SJSA1 (cell line): ENCODE results near the gene CCDC88A. TPM values are rescaled to one million over a fixed set of nuclear protein-coding genes. Genes with fewer than 3 reads are reported as not detected.

ENCODE experiments used
- DNase-seq, 2 experiments: peaks; one replicate each; pipeline ENCODE4 v3.0.0-alpha.2; 2015 to 2020; ENCODE audit warnings: low spot score in 2 of 2, low read depth in 1 of 2
- H3K27ac ChIP-seq: fragments of 250-450 bp; sonication (Bioruptor Pico); 2 replicates; pipeline ENCODE4 v1.5.1; 2020; ENCODE audit warnings: mild to moderate bottlenecking, moderate library complexity
- H3K27me3 ChIP-seq: fragments of 250-450 bp; sonication (Bioruptor Pico); replicated peaks from 2 replicates; pipeline ENCODE4 v1.5.1; 2020; ENCODE audit warnings: mild to moderate bottlenecking, moderate library complexity
- H3K36me3 ChIP-seq: fragments of 250-450 bp; sonication (Bioruptor Pico); 2 replicates; pipeline ENCODE4 v1.5.1; 2020; ENCODE audit warnings: mild to moderate bottlenecking
- H3K4me1 ChIP-seq: fragments of 250-450 bp; sonication (Bioruptor Pico); replicated peaks from 2 replicates; pipeline ENCODE4 v1.6.1; 2021; ENCODE audit warnings: mild to moderate bottlenecking
- H3K4me3 ChIP-seq: fragments of 250-450 bp; sonication (Bioruptor Pico); 2 replicates; pipeline ENCODE4 v1.5.1; 2020; ENCODE audit warnings: mild to moderate bottlenecking
- H3K9me3 ChIP-seq: fragments of 250-450 bp; sonication (Bioruptor Pico); replicated peaks from 2 replicates; pipeline ENCODE4 v1.5.1; 2020; ENCODE audit warnings: mild to moderate bottlenecking
- total RNA-seq: library from RNA; depleted of rRNA; stranded (reverse); fragments of >200 nt; shearing (Covaris generic); gene quantifications from 2 replicates; pipeline ENCODE4 v1.2.3, GENCODE V29; 2014

CCDC88A gene
- total RNA-seq, 1 experiment from 2014 or later, result 73.5 TPM

GRCh38 chr2:55418072-55418471 is 1.6 kb downstream of the CCDC88A start:
- DNase-seq, result peak in 1 of 2 experiments; percentile 14
- H3K27me3 ChIP-seq, result no peaks in the 10 kb centered on the region
- no peaks in the 10 kb centered on the region; the same call in 1 of the 2 replicates for H3K4me1 ChIP-seq
- H3K4me3 ChIP-seq, result peak overlapping the region; percentile 65
- H3K36me3 ChIP-seq, result peaks cover 9% of the 10 kb centered on the region
- no peak overlapping the region for H3K27ac ChIP-seq
- no peaks in the 10 kb centered on the region for H3K9me3 ChIP-seq

DNA sequence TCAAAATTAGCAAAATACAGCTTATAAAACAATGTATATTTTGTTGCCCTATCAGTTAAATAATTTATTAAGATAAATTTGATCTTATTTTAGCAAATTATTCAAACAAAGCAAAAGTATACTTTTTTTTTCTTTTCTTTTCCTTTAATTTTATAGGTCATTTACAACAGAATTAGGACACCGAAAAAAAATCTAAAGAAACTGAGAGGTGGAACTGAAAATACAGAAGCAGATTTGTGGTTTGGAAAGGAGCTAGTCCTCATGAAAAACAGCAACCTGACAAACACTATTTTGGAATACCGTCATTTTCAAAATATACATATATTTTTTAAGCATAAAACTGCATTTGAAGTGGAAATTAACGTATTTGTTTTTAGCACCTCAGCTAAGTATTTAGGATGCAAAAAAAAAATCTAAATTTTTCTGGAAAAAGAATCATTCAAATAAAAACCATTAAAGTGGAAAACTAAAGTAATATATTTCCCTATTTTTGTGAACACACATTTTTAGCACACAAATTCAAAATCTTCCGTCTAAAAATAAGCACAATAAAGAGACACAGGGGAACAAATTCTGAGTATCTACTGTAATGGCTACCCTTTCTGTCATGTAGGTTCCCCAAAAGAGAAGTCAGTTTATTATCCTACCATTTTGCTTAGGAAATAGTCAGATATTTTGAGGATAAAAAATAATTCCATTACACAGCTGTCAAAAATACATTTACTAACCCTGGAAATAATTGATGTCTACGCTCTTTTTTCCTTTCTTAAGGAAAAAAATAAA is 2.7 kb downstream of the CCDC88A start:
- Histone ChIP-seq H3K27ac (no peak overlapping the region), H3K4me1 (no peaks in the 10 kb centered on the region), H3K9me3 (no peaks in the 10 kb centered on the region), H3K27me3 (no peaks in the 10 kb centered on the region), H3K4me3 (no peak overlapping the region), H3K36me3 (peaks cover 20% of the 10 kb centered on the region)
- DNase-seq, result no peak

GRCh38 chr2:55415300-55415699 is 4.4 kb downstream of the CCDC88A start:
- no peak overlapping the region for H3K4me3 ChIP-seq
- DNase-seq, result no peak
- H3K36me3 ChIP-seq, result peaks cover 32% of the 10 kb centered on the region
- no peaks in the 10 kb centered on the region for H3K9me3 ChIP-seq
- no peaks in the 10 kb centered on the region for H3K4me1 ChIP-seq
- H3K27ac ChIP-seq, result no peak overlapping the region
- no peaks in the 10 kb centered on the region for H3K27me3 ChIP-seq

DNA sequence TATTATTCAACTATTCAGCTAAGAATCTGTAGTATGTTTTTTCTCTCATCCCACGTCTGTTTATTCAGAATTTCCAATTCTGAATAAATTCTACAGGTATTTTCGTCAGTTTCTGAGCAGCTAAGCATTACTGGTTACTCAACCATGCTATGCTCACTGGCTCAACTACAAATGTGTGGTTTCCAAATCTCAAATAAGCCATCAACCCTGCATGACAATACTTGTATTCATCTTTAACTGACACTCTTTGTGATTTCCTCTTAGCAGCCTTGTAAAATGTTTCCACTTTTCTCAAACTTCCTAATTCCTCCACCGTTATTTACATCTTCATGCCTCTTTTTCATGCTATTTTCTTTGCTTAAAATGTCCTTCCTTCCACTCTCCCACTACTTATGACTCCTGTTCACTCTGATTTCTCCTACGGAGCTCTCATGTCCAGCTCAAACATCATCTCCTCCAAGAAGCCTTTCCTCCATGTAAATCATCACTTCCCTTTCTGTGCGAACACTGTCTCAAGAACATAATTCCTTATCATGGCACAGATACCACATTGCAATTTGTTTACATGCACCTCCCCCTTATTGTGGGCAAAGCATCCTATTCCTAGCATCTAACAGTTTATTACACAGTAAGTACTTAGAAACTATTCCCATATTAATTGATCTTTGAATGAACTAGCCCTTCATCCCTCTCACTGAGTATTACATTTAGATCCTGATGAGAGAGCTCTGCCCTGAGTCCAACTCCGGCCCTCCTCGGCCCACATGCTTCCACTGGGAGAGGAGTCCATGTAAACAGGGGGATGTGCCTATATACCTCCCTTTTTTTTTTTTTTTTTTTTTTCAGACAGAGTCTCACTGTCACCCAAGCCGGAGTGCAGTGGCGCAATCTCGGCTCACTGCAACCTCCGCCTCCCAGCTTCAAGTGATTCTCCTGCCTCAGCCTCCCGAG is 10.5 kb downstream of the CCDC88A start:
- Histone ChIP-seq H3K4me3 (no peak overlapping the region), H3K36me3 (peaks cover 56% of the 10 kb centered on the region), H3K27ac (peak overlapping the region; percentile 25; the same call in 1 of the 2 replicates), H3K27me3 (no peaks in the 10 kb centered on the region), H3K4me1 (peaks cover 11% of the 10 kb centered on the region), H3K9me3 (no peaks in the 10 kb centered on the region)
- DNase-seq, result no peak

GRCh38 chr2:55408098-55408882 is 11.4 kb downstream of the CCDC88A start:
- peaks cover 61% of the 10 kb centered on the region for H3K36me3 ChIP-seq
- no peaks in the 10 kb centered on the region for H3K27me3 ChIP-seq
- peak overlapping the region; percentile 25; the same call in 1 of the 2 replicates for H3K27ac ChIP-seq
- H3K9me3 ChIP-seq, result no peaks in the 10 kb centered on the region
- H3K4me3 ChIP-seq, result no peak overlapping the region
- H3K4me1 ChIP-seq, result peaks cover 11% of the 10 kb centered on the region
- peak in 1 of 2 experiments; percentile 20 for DNase-seq

GRCh38 chr2:55405116-55405515 is 14.5 kb downstream of the CCDC88A start:
- peaks cover 11% of the 10 kb centered on the region for H3K4me1 ChIP-seq
- peaks cover 40% of the 10 kb centered on the region for H3K36me3 ChIP-seq
- no peak overlapping the region for H3K4me3 ChIP-seq
- no peaks in the 10 kb centered on the region for H3K9me3 ChIP-seq
- no peak overlapping the region for H3K27ac ChIP-seq
- no peaks in the 10 kb centered on the region for H3K27me3 ChIP-seq
- no peak for DNase-seq

DNA sequence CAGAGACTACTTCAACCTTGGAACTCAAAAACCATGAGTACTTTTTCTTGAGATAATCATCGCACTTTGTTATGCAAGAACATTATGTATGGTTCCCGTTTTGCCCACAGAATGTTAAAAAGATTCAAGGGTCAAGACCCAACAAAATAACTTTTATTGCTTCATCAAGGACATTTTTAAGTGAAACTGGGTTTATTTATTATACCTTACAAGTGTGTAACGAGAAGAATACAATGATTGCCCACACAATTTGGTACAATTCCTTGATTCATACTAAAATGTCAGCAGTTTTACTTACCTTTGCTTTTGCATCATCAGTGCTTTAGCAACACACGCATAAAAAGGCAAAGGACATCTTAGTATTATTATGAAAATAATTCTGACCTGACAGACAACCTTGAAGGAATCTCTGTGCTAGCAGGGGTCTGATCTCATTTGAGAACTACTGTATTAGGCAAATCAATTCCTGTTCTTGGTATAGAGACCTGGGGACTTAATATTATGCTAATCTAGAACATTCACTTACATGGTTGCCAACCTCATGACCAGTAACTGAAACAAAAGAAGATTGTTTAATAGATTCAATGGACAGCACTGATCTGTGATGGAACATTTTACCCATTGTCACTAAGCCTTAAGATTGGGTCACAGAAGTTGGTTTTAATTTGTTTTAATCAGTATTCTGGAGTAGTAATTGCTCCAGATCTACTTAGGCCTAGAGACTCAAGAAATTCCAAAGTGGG is 16.2 kb downstream of the CCDC88A start:
- no peak overlapping the region for H3K27ac ChIP-seq
- no peaks in the 10 kb centered on the region; the same call in 1 of the 2 replicates for H3K9me3 ChIP-seq
- H3K4me1 ChIP-seq, result peaks cover 1% of the 10 kb centered on the region
- no peak overlapping the region for H3K4me3 ChIP-seq
- H3K27me3 ChIP-seq, result no peaks in the 10 kb centered on the region
- H3K36me3 ChIP-seq, result peaks cover 31% of the 10 kb centered on the region
- no peak for DNase-seq

GRCh38 chr2:55401124-55401523 is 18.5 kb downstream of the CCDC88A start:
- no peaks in the 10 kb centered on the region for H3K4me1 ChIP-seq
- H3K27ac ChIP-seq, result no peak overlapping the region
- peaks cover 27% of the 10 kb centered on the region for H3K36me3 ChIP-seq
- no peak overlapping the region for H3K4me3 ChIP-seq
- no peaks in the 10 kb centered on the region for H3K27me3 ChIP-seq
- DNase-seq, result no peak
- H3K9me3 ChIP-seq, result no peaks in the 10 kb centered on the region; the same call in 1 of the 2 replicates

DNA sequence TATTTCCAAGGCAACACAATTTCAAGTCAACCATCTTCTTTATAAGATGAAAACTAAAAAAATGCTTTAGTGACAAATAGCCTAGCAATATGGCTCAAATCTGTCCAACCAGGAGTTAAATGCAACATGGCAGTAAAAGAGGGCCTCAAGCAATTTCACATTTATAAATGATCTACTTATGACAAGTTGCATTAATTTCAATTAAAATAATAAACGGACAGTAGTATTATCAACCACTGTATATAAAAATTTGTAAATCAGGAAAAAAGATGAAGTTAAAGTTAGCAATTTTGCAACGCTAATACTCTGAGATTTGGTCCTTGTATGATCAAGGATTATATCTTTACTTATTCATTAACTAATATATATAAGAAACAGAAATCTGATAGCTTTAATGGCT is 19.3 kb downstream of the CCDC88A start:
- Histone ChIP-seq H3K9me3 (no peaks in the 10 kb centered on the region; the same call in 1 of the 2 replicates), H3K4me3 (no peak overlapping the region), H3K36me3 (peaks cover 24% of the 10 kb centered on the region), H3K4me1 (no peaks in the 10 kb centered on the region), H3K27ac (no peak overlapping the region), H3K27me3 (no peaks in the 10 kb centered on the region)
- DNase-seq, result no peak

DNA sequence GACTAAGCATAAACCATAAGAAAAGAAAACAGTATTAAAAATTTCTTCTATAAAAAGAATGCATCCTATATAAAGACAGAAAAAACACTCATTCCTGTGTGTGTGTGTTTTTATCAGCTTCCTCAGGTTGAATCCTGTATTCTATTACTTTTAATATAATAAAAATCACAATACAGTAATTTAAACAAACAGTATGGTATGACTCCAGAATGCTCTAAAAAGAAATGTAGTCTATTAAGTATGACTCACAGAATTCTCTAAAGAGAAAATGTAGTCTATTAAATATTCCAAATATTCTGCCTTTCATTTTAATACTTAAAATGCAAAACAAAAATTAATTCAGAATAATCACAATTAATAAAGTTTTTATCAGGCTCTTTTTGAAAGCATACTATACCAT is 19.8 kb downstream of the CCDC88A start:
- H3K27ac ChIP-seq, result no peak overlapping the region
- no peak for DNase-seq
- H3K36me3 ChIP-seq, result peaks cover 19% of the 10 kb centered on the region
- no peak overlapping the region for H3K4me3 ChIP-seq
- H3K27me3 ChIP-seq, result no peaks in the 10 kb centered on the region
- H3K9me3 ChIP-seq, result no peaks in the 10 kb centered on the region; the same call in 1 of the 2 replicates
- no peaks in the 10 kb centered on the region for H3K4me1 ChIP-seq

- Histone ChIP-seq H3K27me3 (no peaks in the 10 kb centered on the region), H3K36me3 (no peaks in the 10 kb centered on the region), H3K9me3 (no peaks in the 10 kb centered on the region; the same call in 1 of the 2 replicates), H3K4me1 (no peaks in the 10 kb centered on the region), H3K27ac (no peak overlapping the region), H3K4me3 (no peak overlapping the region)
- DNase-seq, result no peak
These were observed 23.7 kb downstream of the CCDC88A start for GRCh38 chr2:55395724-55396605.

DNA sequence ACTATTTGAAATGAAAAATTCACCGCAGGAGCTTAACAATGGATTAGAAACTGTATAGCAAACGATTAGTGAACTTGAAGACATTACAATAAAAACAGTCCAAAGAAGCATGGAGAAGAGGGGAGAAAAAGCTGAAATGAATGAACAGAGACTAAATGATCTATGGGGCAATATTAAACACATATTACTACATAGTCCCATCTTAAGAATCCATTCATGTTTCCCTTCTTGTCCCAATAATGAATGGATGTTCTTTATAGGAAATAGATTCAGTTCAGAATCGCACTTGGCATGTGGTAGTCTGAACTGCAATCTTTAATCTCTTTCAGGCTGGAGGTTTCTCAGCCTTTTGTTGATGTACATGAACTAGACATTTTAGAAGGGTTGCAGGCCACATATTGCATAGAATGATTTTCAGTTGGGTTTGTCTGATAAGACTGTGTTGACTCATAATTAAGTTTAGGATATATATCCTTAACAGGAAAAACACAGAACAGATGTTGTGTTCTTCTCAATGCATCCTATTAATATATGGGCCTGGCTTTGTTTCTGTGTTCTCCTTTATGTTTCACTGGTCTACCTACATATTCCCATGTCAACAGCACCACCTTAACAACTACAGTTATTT is 27.9 kb downstream of the CCDC88A start:
- no peak for DNase-seq
- Histone ChIP-seq H3K27me3 (no peaks in the 10 kb centered on the region), H3K4me1 (no peaks in the 10 kb centered on the region), H3K9me3 (no peaks in the 10 kb centered on the region), H3K4me3 (no peak overlapping the region), H3K36me3 (0 out of 2 replicates have a peak, but pooled peaks cover 3% of the 10 kb centered on the region), H3K27ac (no peak overlapping the region)
